ENCODE results near the gene RPS6KA2. TPM values are rescaled to one million over a fixed set of nuclear protein-coding genes. Genes with fewer than 3 reads are reported as not detected.

Gene RPS6KA2
- total RNA-seq, 4 donors from 2014 or later = 11.8 to 66.0 (median 19.2) TPM

DNA sequence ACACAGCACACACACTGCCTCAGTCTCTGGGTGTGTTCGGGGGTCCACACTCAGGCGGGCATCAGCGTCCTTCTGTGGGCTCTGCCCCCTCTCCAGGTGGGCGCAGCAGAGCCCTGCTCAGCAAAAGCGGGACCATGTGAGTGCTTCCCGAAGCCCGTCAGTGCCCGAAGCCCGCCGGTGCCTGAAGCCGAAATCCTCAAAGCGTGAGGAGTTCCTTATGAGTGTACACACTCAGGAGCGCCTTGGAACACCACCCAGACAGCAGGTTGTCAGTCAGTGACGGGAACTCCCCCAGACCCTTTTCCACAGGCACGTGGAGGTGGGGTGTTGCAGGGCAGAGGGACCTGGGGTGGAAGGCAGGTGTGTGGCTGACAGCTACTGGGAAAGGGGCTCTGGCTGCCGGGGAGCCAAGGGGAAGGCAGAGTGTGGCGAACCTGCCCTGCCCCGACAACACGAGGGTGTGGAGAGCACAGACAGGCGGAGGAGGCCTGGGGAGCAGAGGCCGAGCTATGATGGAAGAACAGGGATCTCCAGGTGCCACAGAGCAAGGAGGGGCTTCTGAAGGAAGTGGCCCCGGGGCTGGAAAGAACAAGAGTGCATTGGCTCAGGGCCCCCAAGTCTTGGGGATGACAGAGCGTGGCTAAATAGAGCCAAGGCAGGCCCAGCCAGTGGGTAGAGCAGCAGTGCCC, 128.2 kb downstream of the RPS6KA2 start:
- DNase-seq = no peak
- Histone ChIP-seq H3K27me3 (peaks cover 0 to 9% (median 0%) of the 10 kb centered on the region in 4 donors), H3K4me1 (peaks cover 0 to 17% (median 10%) of the 10 kb centered on the region in 3 donors), H3K27ac (no peak overlapping the region), H3K4me3 (no peak overlapping the region), H3K9me3 (no peaks in the 10 kb centered on the region), H3K36me3 (peaks cover 0 to 89% (median 0%) of the 10 kb centered on the region in 3 donors)
- 93 to 98% methylated on average over 8 to 15 of the region's 23 CpGs for WGBS, 2 donors
- no peak for TF ChIP-seq POLR2A (IDR thresholded peaks at IDR 0.05)
- TF ChIP-seq, protein P1, sequence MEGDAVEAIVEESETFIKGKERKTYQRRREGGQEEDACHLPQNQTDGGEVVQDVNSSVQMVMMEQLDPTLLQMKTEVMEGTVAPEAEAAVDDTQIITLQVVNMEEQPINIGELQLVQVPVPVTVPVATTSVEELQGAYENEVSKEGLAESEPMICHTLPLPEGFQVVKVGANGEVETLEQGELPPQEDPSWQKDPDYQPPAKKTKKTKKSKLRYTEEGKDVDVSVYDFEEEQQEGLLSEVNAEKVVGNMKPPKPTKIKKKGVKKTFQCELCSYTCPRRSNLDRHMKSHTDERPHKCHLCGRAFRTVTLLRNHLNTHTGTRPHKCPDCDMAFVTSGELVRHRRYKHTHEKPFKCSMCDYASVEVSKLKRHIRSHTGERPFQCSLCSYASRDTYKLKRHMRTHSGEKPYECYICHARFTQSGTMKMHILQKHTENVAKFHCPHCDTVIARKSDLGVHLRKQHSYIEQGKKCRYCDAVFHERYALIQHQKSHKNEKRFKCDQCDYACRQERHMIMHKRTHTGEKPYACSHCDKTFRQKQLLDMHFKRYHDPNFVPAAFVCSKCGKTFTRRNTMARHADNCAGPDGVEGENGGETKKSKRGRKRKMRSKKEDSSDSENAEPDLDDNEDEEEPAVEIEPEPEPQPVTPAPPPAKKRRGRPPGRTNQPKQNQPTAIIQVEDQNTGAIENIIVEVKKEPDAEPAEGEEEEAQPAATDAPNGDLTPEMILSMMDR (IDR thresholded peaks at IDR 0.05) = no peak
- intact Hi-C loops (cut with DNase I) = no loop called here

DNA sequence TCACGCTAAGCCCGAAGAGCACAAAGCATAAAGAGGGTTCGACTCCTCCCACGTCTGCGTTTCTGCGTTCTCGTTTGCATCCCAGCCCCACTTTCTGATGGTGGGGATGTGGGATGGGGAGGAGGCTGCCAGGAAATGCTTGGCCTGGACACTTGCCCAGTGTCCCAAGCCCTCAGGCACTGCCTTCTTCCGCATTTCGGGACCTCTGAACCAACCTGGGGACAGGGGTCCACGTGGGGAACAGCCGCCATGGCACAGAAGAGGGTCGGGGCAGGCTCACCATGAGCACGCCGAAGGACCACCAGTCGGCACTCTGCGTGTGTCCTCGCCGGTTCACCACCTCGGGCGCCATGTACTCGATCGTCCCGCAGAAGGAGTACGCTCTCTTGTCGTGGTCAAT, 128.8 kb downstream of the RPS6KA2 start:
- Histone ChIP-seq H3K9me3 (no peaks in the 10 kb centered on the region), H3K4me1 (peaks cover 0 to 17% (median 10%) of the 10 kb centered on the region in 3 donors), H3K4me3 (no peak overlapping the region), H3K27me3 (peaks cover 0 to 9% (median 0%) of the 10 kb centered on the region in 4 donors), H3K27ac (no peak overlapping the region), H3K36me3 (peaks cover 0 to 83% (median 0%) of the 10 kb centered on the region in 3 donors)
- 91 to 94% methylated on average over 18 to 22 of the region's 25 CpGs for WGBS, 2 donors
- no peak for DNase-seq
- TF ChIP-seq, protein P1 (IDR thresholded peaks at IDR 0.05) = no peak
- no peak for TF ChIP-seq POLR2A (IDR thresholded peaks at IDR 0.05)
- intact Hi-C loops (cut with DNase I) = no loop called here

DNA sequence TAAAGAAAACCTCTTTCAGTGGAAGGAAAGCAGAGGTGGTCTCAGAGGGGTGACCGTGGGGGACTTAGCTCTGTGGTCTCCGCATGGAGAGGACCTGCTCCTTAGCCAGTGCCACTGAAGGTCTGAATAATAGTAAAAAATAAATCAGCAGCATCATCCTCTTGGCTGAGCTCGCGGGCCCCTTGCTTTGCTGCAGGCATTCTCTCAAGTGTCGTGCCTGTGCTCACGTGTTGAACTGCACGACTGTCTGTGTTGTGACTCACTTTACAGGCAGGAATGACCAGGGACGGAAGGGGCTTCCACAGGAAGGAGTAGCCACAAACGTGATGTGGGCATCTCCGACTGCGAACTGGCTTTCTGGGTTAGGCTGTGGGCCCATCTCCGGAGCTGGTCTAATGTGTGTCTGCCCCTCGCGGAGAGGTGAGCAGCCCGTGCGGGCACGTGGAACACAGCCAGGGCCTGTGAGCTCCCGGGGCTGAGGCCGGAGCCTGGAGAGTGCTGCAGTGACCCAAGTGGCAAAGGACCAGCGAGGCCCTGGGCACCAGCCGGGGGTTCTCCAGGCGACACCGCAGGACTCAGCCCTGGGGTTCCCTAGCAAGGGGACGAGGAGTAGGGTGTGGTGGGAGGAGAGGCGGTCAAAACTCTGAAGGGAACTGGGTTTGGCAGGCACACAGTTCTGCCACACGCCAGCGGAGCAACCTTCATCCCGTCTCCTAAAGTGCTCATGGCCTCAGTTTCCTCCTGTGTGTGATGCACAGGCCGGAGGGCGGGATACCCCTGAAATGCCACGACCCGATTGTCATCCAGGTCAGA, 129.8 kb downstream of the RPS6KA2 start:
- Histone ChIP-seq H3K27me3 (peaks cover 0 to 9% (median 0%) of the 10 kb centered on the region in 4 donors), H3K9me3 (no peaks in the 10 kb centered on the region), H3K36me3 (peaks cover 0 to 77% (median 0%) of the 10 kb centered on the region in 3 donors), H3K27ac (no peak overlapping the region), H3K4me1 (peaks cover 0 to 13% (median 6%) of the 10 kb centered on the region in 3 donors), H3K4me3 (no peak overlapping the region)
- no peak for DNase-seq
- 80 to 82% methylated on average over 9 of the region's 32 CpGs for WGBS, 2 donors
- TF ChIP-seq, protein P1 (IDR thresholded peaks at IDR 0.05) = no peak
- TF ChIP-seq POLR2A (IDR thresholded peaks at IDR 0.05) = no peak
- intact Hi-C loops (cut with DNase I) = no loop called here

DNA sequence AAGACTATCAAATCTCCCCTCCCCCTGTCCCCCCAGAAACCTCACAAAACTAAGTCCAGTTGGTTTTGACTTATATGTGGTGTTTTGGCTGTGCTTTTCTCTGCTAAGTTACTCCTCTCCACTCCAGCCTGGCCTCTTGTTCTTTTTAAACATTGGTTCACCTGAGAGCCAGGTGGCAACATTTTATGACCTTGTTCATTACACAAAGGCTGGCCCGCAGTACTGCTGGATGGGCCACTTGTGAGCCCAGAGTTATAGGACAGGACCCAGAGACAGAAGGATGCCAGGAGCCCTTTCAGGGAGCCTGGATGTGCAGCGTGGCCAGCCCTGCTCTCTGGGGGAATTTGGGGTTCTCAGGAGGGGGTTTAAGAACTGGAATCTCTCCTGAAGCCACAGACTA, 130.6 kb downstream of the RPS6KA2 start:
- Histone ChIP-seq H3K4me1 (peaks cover 0 to 4% (median 0%) of the 10 kb centered on the region in 3 donors), H3K36me3 (peaks cover 0 to 69% (median 0%) of the 10 kb centered on the region in 3 donors), H3K4me3 (no peak overlapping the region), H3K9me3 (no peaks in the 10 kb centered on the region), H3K27ac (no peak overlapping the region), H3K27me3 (peaks cover 0 to 9% (median 0%) of the 10 kb centered on the region in 4 donors)
- TF ChIP-seq, protein P1 (IDR thresholded peaks at IDR 0.05) = no peak
- TF ChIP-seq POLR2A (IDR thresholded peaks at IDR 0.05) = no peak
- 88 to 100% methylated on average over 1 of the region's 2 CpGs for WGBS, 2 donors
- intact Hi-C loops (cut with DNase I) = no loop called here
- DNase-seq = no peak
